Ovary (tissue), 9 donors: ENCODE measurements around the gene APBA3. TPM values are rescaled to one million over a fixed set of nuclear protein-coding genes. Genes with fewer than 3 reads are reported as not detected.

Experiments
- DNase-seq, 5 donors: peaks; one replicate each; pipeline ENCODE4 v3.0.0-alpha.2; 2019 to 2020
- H3K27ac ChIP-seq, 2 donors: fragments of 200-600 bp; one replicate each; pipeline versions ENCODE4 v1.5.1 to v1.8.0; 2019 to 2022
- H3K27me3 ChIP-seq: fragments of 200-600 bp; one replicate; pipeline ENCODE4 v1.8.0; 2022
- H3K36me3 ChIP-seq: fragments of 200-600 bp; sonication (generic); one replicate; pipeline ENCODE4 v1.5.1; 2019
- H3K4me1 ChIP-seq: one replicate; pipeline ENCODE4 v1.8.1; 2013; ENCODE audit warnings: mild to moderate bottlenecking, moderate library complexity; ENCODE audit not compliant: insufficient read depth
- H3K4me3 ChIP-seq: fragments of 200-600 bp; sonication (generic); one replicate; pipeline ENCODE4 v1.5.1; 2017
- H3K9me3 ChIP-seq, 2 donors: fragments of 200-600 bp in 1 of 2; sonication (generic) in 1 of 2; one replicate each; pipeline versions ENCODE4 v1.5.1 to v1.8.1; 2013 to 2019; ENCODE audit warnings: mild to moderate bottlenecking in 1 of 2, moderate library complexity in 1 of 2
- CTCF ChIP-seq, 3 donors: fragments of 450-650 bp in 2 of 3; fragments of 200-600 bp in 1 of 3; IDR thresholded peaks; one replicate each; pipeline versions ENCODE4 v1.5.1 to v1.8.0; 2016 to 2022; ENCODE audit warnings: antibody characterized with exemption in 3 of 3, mild to moderate bottlenecking in 1 of 3
- EP300 ChIP-seq: sonication (generic); formaldehyde crosslinking; IDR thresholded peaks from one replicate; pipeline ENCODE4 v1.6.1; 2017; ENCODE audit warnings: antibody characterized with exemption
- POLR2A ChIP-seq: fragments of 450-650 bp; IDR thresholded peaks from one replicate; pipeline ENCODE4 v1.6.1; 2017; ENCODE audit warnings: antibody characterized with exemption, mild to moderate bottlenecking, moderate library complexity
- WGBS, 3 donors: extraction: QIAGEN DNeasy Blood & Tissue Kit in 1 of 3; methylation state at CpG; one replicate each; pipeline versions ENCODE4 v1.1.5 to v1.1.7; 2013 to 2017; 5-methylcytosine and 5-hydroxymethylcytosine counted together
- intact Hi-C, 4 donors: fragments of 100-400 bp; cut with DNase I; formaldehyde crosslinking; loops; one replicate each; pipeline versions ENCODE4 v1.11.0 to v1.15.1; 2022 to 2023
- polyA plus RNA-seq, 2 donors: library from polyadenylated mRNA; stranded (reverse); fragments of 200-250 nt in 1 of 2; fragments of 350-450 nt in 1 of 2; fragmentation: Illumina TruSeq in 1 of 2; extraction: RNeasy Lipid Tissue Mini Kit (QIAGEN cat#74804) in 1 of 2; gene quantifications; one replicate each; pipeline ENCODE4 v1.2.3, GENCODE V29; 2013 to 2014
- total RNA-seq, 7 donors: library from RNA; depleted of rRNA in 2 of 7; stranded (reverse); fragments of >200 nt in 2 of 7; fragmentation: NEBNext Ultra II Directional in 3 of 7; extraction: Animal tissue kit (Norgen Biotek cat#: 25700) in 3 of 7; gene quantifications; one replicate each; pipeline versions ENCODE4 v1.1.0 to v1.2.4, GENCODE V29; 2016 to 2023
- donor health status: DM: no; HTN: no; CAD: no; lungs with moderate emphysema.
- donor health status: DM: no; HTN: no; CAD: no.
- donor health status: Bipolar disorder and iron deficiency.
- donor health status: DM: yes; HTN: yes; CAD: no.
- donor health status: DM: no; HTN: no; CAD: no.
- donor health status: DM: yes; HTN: yes; CAD: no.

APBA3 gene
- total and polyA plus RNA-seq, 9 donors: 0.88 to 25.4 (median 20.2) TPM

- no peak for TF ChIP-seq CTCF (IDR thresholded peaks at IDR 0.05)
- TF ChIP-seq POLR2A: no peak
- TF ChIP-seq EP300: no peak
- H3K27ac ChIP-seq: no peak overlapping the region
- no peaks in the 10 kb centered on the region for H3K36me3 ChIP-seq
- H3K4me3 ChIP-seq: no peak overlapping the region
- H3K4me1 ChIP-seq: no peaks in the 10 kb centered on the region
- H3K9me3 ChIP-seq: no peaks in the 10 kb centered on the region
- H3K27me3 ChIP-seq: no peaks in the 10 kb centered on the region
- 79 to 82% (median 81%) methylated on average over 14 of the region's 14 CpGs for WGBS, 3 donors
- intact Hi-C loops: no loop called here
- no peak for DNase-seq
These were observed 27.2 kb downstream of the APBA3 start for GRCh38 chr19:3734310-3734600.

- no peaks in the 10 kb centered on the region for H3K4me1 ChIP-seq
- H3K9me3 ChIP-seq: no peaks in the 10 kb centered on the region
- intact Hi-C loops: no loop called here
- H3K27me3 ChIP-seq: no peaks in the 10 kb centered on the region
- no peak for DNase-seq
- no peaks in the 10 kb centered on the region for H3K36me3 ChIP-seq
- no peak for TF ChIP-seq EP300
- TF ChIP-seq CTCF (IDR thresholded peaks at IDR 0.05): no peak
- TF ChIP-seq POLR2A: no peak
- no peak overlapping the region for H3K27ac ChIP-seq
- 74 to 81% (median 77%) methylated on average over 20 of the region's 20 CpGs for WGBS, 3 donors
- no peak overlapping the region for H3K4me3 ChIP-seq
These were observed 27.8 kb downstream of the APBA3 start for GRCh38 chr19:3733549-3734309.

- H3K4me1 ChIP-seq: no peaks in the 10 kb centered on the region
- no peaks in the 10 kb centered on the region for H3K27me3 ChIP-seq
- intact Hi-C loops: no loop called here
- 87 to 100% (median 95%) methylated on average over 1 of the region's 1 CpG for WGBS, 3 donors
- H3K36me3 ChIP-seq: no peaks in the 10 kb centered on the region
- H3K27ac ChIP-seq: no peak overlapping the region
- DNase-seq: no peak
- no peak overlapping the region for H3K4me3 ChIP-seq
- no peak for TF ChIP-seq EP300
- TF ChIP-seq CTCF (IDR thresholded peaks at IDR 0.05): no peak
- TF ChIP-seq POLR2A: no peak
- H3K9me3 ChIP-seq: no peaks in the 10 kb centered on the region
These were observed 29.4 kb downstream of the APBA3 start for GRCh38 chr19:3732108-3732507.

- no peak for DNase-seq
- no peaks in the 10 kb centered on the region for H3K4me1 ChIP-seq
- no peaks in the 10 kb centered on the region for H3K27me3 ChIP-seq
- no peak overlapping the region for H3K4me3 ChIP-seq
- intact Hi-C loops: no loop called here
- WGBS, 3 donors: 94 to 95% (median 94%) methylated on average over 32 of the region's 32 CpGs
- H3K36me3 ChIP-seq: no peaks in the 10 kb centered on the region
- no peak overlapping the region for H3K27ac ChIP-seq
- no peaks in the 10 kb centered on the region for H3K9me3 ChIP-seq
- TF ChIP-seq POLR2A (no peak), EP300 (no peak)
These were observed 31.0 kb downstream of the APBA3 start for GRCh38 chr19:3730457-3730958.

GRCh38 chr19:3725640-3726310 lies 35.7 kb downstream of the APBA3 start:
- H3K36me3 ChIP-seq: no peaks in the 10 kb centered on the region
- no peak overlapping the region for H3K27ac ChIP-seq
- H3K9me3 ChIP-seq: no peaks in the 10 kb centered on the region
- no peak overlapping the region for H3K4me3 ChIP-seq
- 16 to 21% (median 20%) methylated on average over 14 of the region's 14 CpGs for WGBS, 3 donors
- no peaks in the 10 kb centered on the region for H3K27me3 ChIP-seq
- intact Hi-C loops: no loop called here
- DNase-seq: no peak
- no peaks in the 10 kb centered on the region for H3K4me1 ChIP-seq
- TF ChIP-seq POLR2A: no peak
- TF ChIP-seq EP300: no peak
- TF ChIP-seq CTCF (IDR thresholded peaks at IDR 0.05): no peak
